H1 (cell line): Measurements from ENCODE around the gene PEAK3. TPM values are rescaled to one million over a fixed set of nuclear protein-coding genes. Genes with fewer than 3 reads are reported as not detected.

Experiments
- CTCF ChIA-PET: fragments of 300-600 bp; sonication (Branson Sonifier 250); formaldehyde crosslinking; loops from one replicate; lab custom pipeline; 2021; ENCODE audit not compliant: partially characterized antibody; lab: Charles Lee
- POLR2A ChIA-PET: fragments of 300-600 bp; sonication (Branson Sonifier 250); formaldehyde crosslinking; loops from one replicate; lab custom pipeline; 2021; ENCODE audit warnings: inconsistent platforms; ENCODE audit not compliant: partially characterized antibody; lab: Charles Lee
- DNase-seq, 2 experiments: peaks; one replicate each; pipeline versions ENCODE4 v3.0.0 to v3.0.0-alpha.2; 2010 to 2022; ENCODE audit warnings: low spot score in 2 of 2, low read depth in 1 of 2, mixed read lengths in 1 of 2
- FAIRE-seq: peaks from 2 replicates; lab custom pipeline; 2011; peaks lifted over from hg19 to GRCh38; lab: Jason Lieb, UNC
- H2AFZ ChIP-seq: 2 replicates; pipeline ENCODE4 v1.8.1; 2012; ENCODE audit warnings: low read length, inconsistent platforms
- H2AK5ac ChIP-seq: 2 replicates; pipeline ENCODE4 v1.6.1; 2013; ENCODE audit warnings: low read depth, low read length
- H2BK120ac ChIP-seq: replicated peaks from 2 replicates; pipeline ENCODE3; 2013; ENCODE audit warnings: low read depth, low read length, inconsistent platforms
- H2BK12ac ChIP-seq: 2 replicates; pipeline ENCODE4 v1.6.1; 2013; ENCODE audit warnings: low read depth, low read length
- H2BK15ac ChIP-seq: 2 replicates; pipeline ENCODE4 v1.6.1; 2013; ENCODE audit warnings: low read length
- H2BK20ac ChIP-seq: 2 replicates; pipeline ENCODE4 v1.6.1; 2013; ENCODE audit warnings: low read length
- H2BK5ac ChIP-seq: 2 replicates; pipeline ENCODE4 v1.6.1; 2013; ENCODE audit warnings: low read depth, low read length
- H3K14ac ChIP-seq: 2 replicates; pipeline ENCODE4 v1.6.1; 2013; ENCODE audit warnings: inconsistent platforms; ENCODE audit not compliant: insufficient read length
- H3K18ac ChIP-seq: 2 replicates; pipeline ENCODE4 v1.6.1; 2013; ENCODE audit warnings: low read length; ENCODE audit errors: extremely low read depth
- H3K23ac ChIP-seq: 2 replicates; pipeline ENCODE4 v1.6.1; 2013; ENCODE audit warnings: inconsistent platforms; ENCODE audit not compliant: insufficient read length
- H3K23me2 ChIP-seq: 2 replicates; pipeline ENCODE4 v1.6.1; 2013; ENCODE audit warnings: low read depth, low read length
- H3K27ac ChIP-seq: 2 replicates; pipeline ENCODE4 v1.6.1; 2011; ENCODE audit warnings: low read depth, low read length, inconsistent platforms
- H3K27me3 ChIP-seq, 4 experiments: replicated peaks in 1 of 4; 1 replicate in 1 of 4; 2 replicates in 3 of 4; pipeline versions ENCODE4 v1.6.1 to v1.8.1; 2011 to 2013; ENCODE audit warnings: low read length in 3 of 4, mild to moderate bottlenecking in 3 of 4, inconsistent platforms in 2 of 4, mixed read lengths in 2 of 4, moderate library complexity in 1 of 4; ENCODE audit not compliant: control insufficient read depth in 3 of 4, insufficient read depth in 3 of 4; ENCODE audit errors: extremely low read depth in 1 of 4
- H3K36me3 ChIP-seq, 4 experiments: 2 replicates each; pipeline versions ENCODE4 v1.6.1 to v1.8.1; 2011 to 2013; ENCODE audit warnings: mild to moderate bottlenecking in 4 of 4, low read length in 3 of 4, moderate library complexity in 2 of 4, control low read depth in 1 of 4, inconsistent platforms in 1 of 4; ENCODE audit not compliant: insufficient read depth in 4 of 4, control insufficient read depth in 2 of 4
- H3K4ac ChIP-seq: replicated peaks from 2 replicates; pipeline ENCODE3; 2013; ENCODE audit warnings: low read length, low read depth, mixed read lengths, inconsistent platforms; ENCODE audit not compliant: insufficient read length
- H3K4me1 ChIP-seq, 4 experiments: replicated peaks in 1 of 4; 1 replicate in 1 of 4; 2 replicates in 3 of 4; pipeline versions ENCODE4 v1.6.1 to v1.8.1; 2011 to 2013; ENCODE audit warnings: low read length in 3 of 4, inconsistent platforms in 2 of 4, mixed read lengths in 1 of 4; ENCODE audit not compliant: insufficient read depth in 4 of 4, control insufficient read depth in 3 of 4
- H3K4me2 ChIP-seq, 2 experiments: 2 replicates each; pipeline versions ENCODE4 v1.6.1 to v1.8.1; 2011 to 2013; ENCODE audit warnings: low read depth in 2 of 2, low read length in 2 of 2, control low read depth in 1 of 2, inconsistent platforms in 1 of 2, mild to moderate bottlenecking in 1 of 2; ENCODE audit not compliant: insufficient read depth in 1 of 2
- H3K4me3 ChIP-seq, 4 experiments: fragments of 200-600, 300-600 bp in 1 of 4; sonication (generic), shearing (Covaris generic), sonication (Bioruptor Twin) in 1 of 4; 2 replicates each; pipeline versions ENCODE4 v1.5.1 to v1.8.1; 2011 to 2016; ENCODE audit warnings: low read length in 4 of 4, low read depth in 3 of 4, control low read depth in 2 of 4, inconsistent platforms in 2 of 4, mild to moderate bottlenecking in 2 of 4, mixed read lengths in 1 of 4, moderate library complexity in 1 of 4; ENCODE audit not compliant: insufficient read depth in 2 of 4; ENCODE audit errors: extremely low read depth in 1 of 4
- H3K56ac ChIP-seq: replicated peaks from 2 replicates; pipeline ENCODE3; 2013; ENCODE audit warnings: low read depth, mild to moderate bottlenecking, mixed read lengths, low read length, inconsistent platforms; ENCODE audit not compliant: insufficient read length
- H3K79me1 ChIP-seq: 2 replicates; pipeline ENCODE4 v1.6.1; 2013; ENCODE audit warnings: low read depth, low read length, control low read depth
- H3K79me2 ChIP-seq, 2 experiments: 2 replicates each; pipeline versions ENCODE4 v1.6.1 to v1.8.1; 2012 to 2013; ENCODE audit warnings: low read length in 2 of 2, mild to moderate bottlenecking in 2 of 2, inconsistent platforms in 1 of 2; ENCODE audit not compliant: insufficient read depth in 2 of 2, control insufficient read depth in 1 of 2
- H3K9ac ChIP-seq, 4 experiments: replicated peaks in 1 of 4; 1 replicate in 1 of 4; 2 replicates in 3 of 4; pipeline versions ENCODE4 v1.6.1 to v1.8.1; 2011 to 2013; ENCODE audit warnings: low read depth in 3 of 4, low read length in 3 of 4, control low read depth in 2 of 4, mild to moderate bottlenecking in 2 of 4, moderate library complexity in 2 of 4, inconsistent platforms in 1 of 4; ENCODE audit errors: extremely low read depth in 1 of 4
- H3K9me3 ChIP-seq, 2 experiments: 2 replicates each; pipeline versions ENCODE4 v1.6.1 to v1.8.1; 2012 to 2013; ENCODE audit warnings: mild to moderate bottlenecking in 2 of 2, moderate library complexity in 2 of 2, control low read depth in 1 of 2, inconsistent platforms in 1 of 2, low read depth in 1 of 2, low read length in 1 of 2, mixed read lengths in 1 of 2; ENCODE audit not compliant: insufficient read depth in 2 of 2
- H4K20me1 ChIP-seq, 2 experiments: replicated peaks in 1 of 2; 2 replicates each; pipeline versions ENCODE3 to v1.8.1; 2011 to 2013; ENCODE audit warnings: inconsistent platforms in 2 of 2, low read length in 2 of 2, mild to moderate bottlenecking in 1 of 2; ENCODE audit not compliant: insufficient read depth in 2 of 2, control insufficient read depth in 1 of 2
- H4K5ac ChIP-seq: 2 replicates; pipeline ENCODE4 v1.6.1; 2013; ENCODE audit warnings: low read length, low read depth, mixed read lengths, inconsistent platforms; ENCODE audit not compliant: insufficient read length
- H4K8ac ChIP-seq: 2 replicates; pipeline ENCODE4 v1.8.0; 2013; ENCODE audit warnings: mild to moderate bottlenecking, moderate library complexity, low read length, inconsistent platforms; ENCODE audit not compliant: insufficient read depth; ENCODE audit errors: extremely low read depth
- H4K91ac ChIP-seq: replicated peaks from 2 replicates; pipeline ENCODE3; 2013; ENCODE audit warnings: low read length, mixed read lengths, inconsistent platforms; ENCODE audit not compliant: insufficient read length
- BRCA1 ChIP-seq: IDR thresholded peaks from 2 replicates; pipeline ENCODE4 v1.6.1; 2012; ENCODE audit warnings: low read depth, low read length, improper control_type of control experiment
- CREB1 ChIP-seq: IDR thresholded peaks from 2 replicates; pipeline ENCODE4 v1.6.1; 2012; ENCODE audit warnings: inconsistent platforms
- HDAC2 ChIP-seq, 2 experiments: fragments of 300-600 bp in 1 of 2; sonication (generic) in 1 of 2; IDR thresholded peaks; 2 replicates each; pipeline ENCODE4 v1.6.1; 2011 to 2012; ENCODE audit warnings: low read depth in 2 of 2, low read length in 2 of 2, mild to moderate bottlenecking in 2 of 2, moderate library complexity in 2 of 2, borderline replicate concordance in 1 of 2, inconsistent platforms in 1 of 2
- JUND ChIP-seq: IDR thresholded peaks from 2 replicates; pipeline ENCODE4 v1.6.1; 2011; ENCODE audit warnings: mild to moderate bottlenecking, improper control_type of control experiment, low read length
- SP1 ChIP-seq: IDR thresholded peaks from 2 replicates; pipeline ENCODE4 v1.6.1; 2011; ENCODE audit warnings: low read depth, low read length
- TBP ChIP-seq: IDR thresholded peaks from 2 replicates; pipeline ENCODE4 v1.6.1; 2011; ENCODE audit warnings: low read depth, low read length, improper control_type of control experiment
- WGBS, 2 experiments: shearing (Covaris generic) in 1 of 2; methylation state at CpG; one replicate each; pipeline versions ENCODE4 v1.1.6 to v1.1.7; 2013 to 2015; ENCODE audit warnings: low lambda C conversion rate in 2 of 2, mixed read lengths in 2 of 2, inconsistent platforms in 1 of 2, low coverage in 1 of 2, missing lambda C conversion rate in 1 of 2; ENCODE audit not compliant: insufficient replicate concordance in 2 of 2, insufficient coverage in 1 of 2, insufficient read length in 1 of 2; ENCODE audit errors: extremely low coverage in 1 of 2, missing lambda C conversion rate in 1 of 2; 5-methylcytosine and 5-hydroxymethylcytosine counted together
- polyA plus RNA-seq, 7 experiments: library from polyadenylated mRNA; depleted of rRNA in 3 of 7; stranded (reverse) in 5 of 7; unstranded in 2 of 7; fragments of >200 nt in 5 of 7; fragments of 200-250 nt in 2 of 7; gene quantifications; 1 replicate in 5 of 7; 2 replicates in 1 of 7; 4 replicates in 1 of 7; pipeline versions ENCODE4 v1.2.1 to v1.2.3, GENCODE V29; 2011 to 2013; ENCODE audit warnings: missing spikeins in 2 of 7, mixed read lengths in 2 of 7
- total RNA-seq: library from RNA; stranded (reverse); fragmentation: NEBNext Ultra II Directional; extraction: Animal tissue kit (Norgen Biotek cat#: 25700); gene quantifications from 2 replicates; pipeline ENCODE4 v1.2.1, GENCODE V29; 2021

Gene PEAK3
- total and polyA plus RNA-seq, 2 of the 8 experiments (the other 6 are each of a cell fraction or from before 2014, with no cell fraction given): not detected

GRCh38 chr19:2302319-2303210 is 20.6 kb upstream of the PEAK3 start:
- DNase-seq (peak in 1 of 2 experiments; percentile 79), FAIRE-seq (no peak)
- peak overlapping the region in 3 of 4 experiments; percentile 29 to 54 (median 32); a peak in 5 of 8 replicates for H3K4me3 ChIP-seq
- H2BK15ac ChIP-seq: no peak overlapping the region
- H3K79me2 ChIP-seq: no peaks in the 10 kb centered on the region
- H3K9me3 ChIP-seq: no peaks in the 10 kb centered on the region
- no peak overlapping the region for H2AK5ac ChIP-seq
- no peak overlapping the region for H2AFZ ChIP-seq
- H3K4ac ChIP-seq: no peak overlapping the region
- peak overlapping the region; percentile 66 for H4K91ac ChIP-seq
- H4K8ac ChIP-seq: 0 out of 2 replicates have a peak overlapping the region, but pooled peaks have one; percentile 75
- peak overlapping the region; percentile 61; the same call in 1 of the 2 replicates for H2BK20ac ChIP-seq
- H2BK12ac ChIP-seq: peak overlapping the region; percentile 27; the same call in 1 of the 2 replicates
- peak overlapping the region; percentile 55; the same call in 1 of the 2 replicates for H2BK5ac ChIP-seq
- H4K5ac ChIP-seq: no peak overlapping the region
- no peak overlapping the region for H3K27ac ChIP-seq
- ChIA-PET POLR2A (interaction anchor here (0.6 to 1.9 kb wide), 13 partner anchors 8 to 64 kb away, joined by 3 to 7 read pairs (median 3); partner anchors contain the start of gene PEAK3), CTCF (interaction anchor here (0.6 to 2.1 kb wide), 9 partner anchors 9 to 448 kb away, joined by 3 to 11 read pairs (median 4); no protein-coding TSS in a partner anchor)
- peaks cover 0 to 30% (median 19%) of the 10 kb centered on the region in 4 experiments; a peak in 6 of 7 replicates for H3K27me3 ChIP-seq
- peaks cover 0 to 12% (median 8%) of the 10 kb centered on the region in 4 experiments; a peak in 5 of 7 replicates for H3K4me1 ChIP-seq
- no peak overlapping the region; the same call in 1 of the 2 replicates for H3K18ac ChIP-seq
- no peaks in the 10 kb centered on the region for H3K36me3 ChIP-seq
- H3K79me1 ChIP-seq: no peaks in the 10 kb centered on the region
- H3K4me2 ChIP-seq: peak overlapping the region; percentile 24 to 90; a peak in 3 of 4 replicates
- 40% methylated on average over 47 of the region's 62 CpGs; no CpG with 5 or more reads in 1 of the 2 experiments for WGBS, 2 experiments
- H3K56ac ChIP-seq: peak overlapping the region; percentile 19
- no peak overlapping the region for H3K23ac ChIP-seq
- H2BK120ac ChIP-seq: no peak overlapping the region
- H3K23me2 ChIP-seq: no peaks in the 10 kb centered on the region; the same call in 1 of the 2 replicates
- no peak overlapping the region for H3K14ac ChIP-seq
- H4K20me1 ChIP-seq: peaks cover 0 to 4% of the 10 kb centered on the region in 2 experiments
- H3K9ac ChIP-seq: no peak overlapping the region
- no peak for TF ChIP-seq TBP
- no peak for TF ChIP-seq HDAC2 (IDR thresholded peaks at IDR 0.05; ENCODE audit: borderline replicate concordance in 1 of 2, low read depth in 2 of 2, low read length in 2 of 2)
- no peak for TF ChIP-seq BRCA1
- peak; percentile 87 for TF ChIP-seq JUND
- no peak for TF ChIP-seq SP1
- peak; percentile 70 for TF ChIP-seq CREB1
